ENCODE results near the gene EXOC7. TPM values are rescaled to one million over a fixed set of nuclear protein-coding genes. Genes with fewer than 3 reads are reported as not detected.

The EXOC7 gene
- total RNA-seq, 1 donor from 2014 or later, result 145 TPM

GRCh38 chr17:76120658-76121008, 17.0 kb upstream of the EXOC7 start:
- no peak for DNase-seq (ENCODE audit: low read depth)
- H3K79me2 ChIP-seq (ENCODE audit: insufficient read depth, low read length), result no peaks in the 10 kb centered on the region
- no peak for FAIRE-seq
- H3K36me3 ChIP-seq (ENCODE audit: insufficient read depth, low read length), result no peaks in the 10 kb centered on the region
- Mint-ChIP-seq H3K9me3 (ENCODE audit: unreplicated experiment) (no peaks in the 10 kb centered on the region), H3K36me3 (ENCODE audit: low read depth, unreplicated experiment) (no peaks in the 10 kb centered on the region), H3K4me3 (ENCODE audit: unreplicated experiment) (no peak overlapping the region), H3K4me1 (ENCODE audit: low read depth, unreplicated experiment) (no peaks in the 10 kb centered on the region), H3K27me3 (ENCODE audit: low read depth, unreplicated experiment) (peaks cover 30% of the 10 kb centered on the region), H3K27ac (ENCODE audit: unreplicated experiment) (no peak overlapping the region)
- H3K27ac ChIP-seq (ENCODE audit: low read depth, low read length), result no peak overlapping the region
- peaks cover 4% of the 10 kb centered on the region for H3K4me1 ChIP-seq (ENCODE audit: insufficient read depth, low read length)
- H4K20me1 ChIP-seq (ENCODE audit: insufficient read depth, low read length), result no peaks in the 10 kb centered on the region
- no peak overlapping the region for H2AFZ ChIP-seq (ENCODE audit: low read depth, low read length)
- no peaks in the 10 kb centered on the region for H3K27me3 ChIP-seq (ENCODE audit: insufficient read depth, low read length)
- no peaks in the 10 kb centered on the region for H3K9me3 ChIP-seq (ENCODE audit: insufficient read depth, low read depth, low read length)
- TF ChIP-seq EZH2 (IDR thresholded peaks at IDR 0.05; ENCODE audit: insufficient read depth, low read length) (no peak), CTCF (IDR thresholded peaks at IDR 0.05; ENCODE audit: insufficient read depth, low read depth, low read length) (no peak)
- no peak overlapping the region for H3K9ac ChIP-seq (ENCODE audit: low read length)
- H3K4me3 ChIP-seq (ENCODE audit: insufficient read depth, low read depth, low read length), result no peak overlapping the region
- H3K4me2 ChIP-seq (ENCODE audit: low read length), result no peak overlapping the region

- TF ChIP-seq CTCF (IDR thresholded peaks at IDR 0.05; ENCODE audit: insufficient read depth, low read depth, low read length) (no peak), EZH2 (IDR thresholded peaks at IDR 0.05; ENCODE audit: insufficient read depth, low read length) (no peak)
Measured at GRCh38 chr17:76119409-76120371, 16.1 kb upstream of the EXOC7 start.

More at GRCh38 chr17:76119409-76120371, 16.1 kb upstream of the EXOC7 start:
- no peaks in the 10 kb centered on the region for H3K79me2 ChIP-seq (ENCODE audit: insufficient read depth, low read length)
- Mint-ChIP-seq H3K4me3 (ENCODE audit: unreplicated experiment) (no peak overlapping the region), H3K9me3 (ENCODE audit: unreplicated experiment) (no peaks in the 10 kb centered on the region), H3K27ac (ENCODE audit: unreplicated experiment) (no peak overlapping the region), H3K4me1 (ENCODE audit: low read depth, unreplicated experiment) (no peaks in the 10 kb centered on the region), H3K27me3 (ENCODE audit: low read depth, unreplicated experiment) (peaks cover 25% of the 10 kb centered on the region), H3K36me3 (ENCODE audit: low read depth, unreplicated experiment) (no peaks in the 10 kb centered on the region)
- no peaks in the 10 kb centered on the region for H4K20me1 ChIP-seq (ENCODE audit: insufficient read depth, low read length)
- no peak overlapping the region for H3K4me3 ChIP-seq (ENCODE audit: insufficient read depth, low read depth, low read length)
- H3K36me3 ChIP-seq (ENCODE audit: insufficient read depth, low read length), result no peaks in the 10 kb centered on the region
- H3K9me3 ChIP-seq (ENCODE audit: insufficient read depth, low read depth, low read length), result no peaks in the 10 kb centered on the region
- H3K4me2 ChIP-seq (ENCODE audit: low read length), result no peak overlapping the region
- no peak overlapping the region for H3K27ac ChIP-seq (ENCODE audit: low read depth, low read length)
- peaks cover 4% of the 10 kb centered on the region for H3K4me1 ChIP-seq (ENCODE audit: insufficient read depth, low read length)
- H3K9ac ChIP-seq (ENCODE audit: low read length), result no peak overlapping the region
- no peak overlapping the region for H2AFZ ChIP-seq (ENCODE audit: low read depth, low read length)
- no peak for DNase-seq (ENCODE audit: low read depth)
- H3K27me3 ChIP-seq (ENCODE audit: insufficient read depth, low read length), result no peaks in the 10 kb centered on the region
- no peak for FAIRE-seq
